Measurements from ENCODE around the gene NCOA1. TPM values are rescaled to one million over a fixed set of nuclear protein-coding genes. Genes with fewer than 3 reads are reported as not detected.
A peak's percentile ranks its signal among the peaks of the same experiment; 100 is the strongest.

The NCOA1 gene
- total and polyA plus RNA-seq, 2 donors (not counting 3 experiments of a cell fraction or from before 2014, with no cell fraction given) = 11.4 to 14.1 TPM

- DNase-seq (ENCODE audit: low read depth, low spot score) = no peak
- H2AFZ ChIP-seq (ENCODE audit: low read depth, low read length) = no peak overlapping the region
- ChIA-PET CTCF (interaction anchor here (1.0 to 1.7 kb wide), 3 partner anchors 14 to 116 kb away, joined by 3 to 5 read pairs (median 4); no protein-coding TSS in a partner anchor), POLR2A (no interaction called here)
- no peak overlapping the region for H3K4me3 ChIP-seq (replicated peaks in 1 of 3; ENCODE audit: insufficient read depth in 1 of 3, low read depth in 1 of 3, low read length in 3 of 3)
- no peaks in the 10 kb centered on the region for H4K20me1 ChIP-seq (replicated peaks; ENCODE audit: control insufficient read depth, extremely low read depth, insufficient read depth, low read length)
- no peak for FAIRE-seq
- H3K79me2 ChIP-seq (ENCODE audit: control insufficient read depth, insufficient read depth, low read length) = no peaks in the 10 kb centered on the region
- TF ChIP-seq JUN (IDR thresholded peaks at IDR 0.05; ENCODE audit: borderline replicate concordance, insufficient read depth, insufficient read length, low read depth) = no peak
- no peak for TF ChIP-seq GATA2 (IDR thresholded peaks at IDR 0.05; ENCODE audit: insufficient read depth, insufficient read length, low read depth, low read length)
- TF ChIP-seq POLR2AphosphoS5 (IDR thresholded peaks at IDR 0.05; ENCODE audit: insufficient read depth, low read depth, low read length) = no peak
- no peak overlapping the region for H3K27ac ChIP-seq (ENCODE audit: insufficient read depth, low read depth, low read length)
- dilution Hi-C loops (cut with MboI; ENCODE audit: extremely low pct_ligation_motif_present, low sequenced_read_pairs) (no loop called here), intact Hi-C loops (cut with micrococcal nuclease) (no loop called here)
- BruUV-seq (replicated peaks) = no TSS peak
- H3K9ac ChIP-seq (replicated peaks; ENCODE audit: extremely low read depth, insufficient read depth, low read length) = no peak overlapping the region
- H3K4me1 ChIP-seq (ENCODE audit: control insufficient read depth, extremely low read depth, insufficient read depth, low read length) = peaks cover 13% of the 10 kb centered on the region
- H3K9me3 ChIP-seq (replicated peaks; ENCODE audit: control insufficient read depth, insufficient read depth, low read length) = no peaks in the 10 kb centered on the region
- peaks cover 0 to 4% of the 10 kb centered on the region in 2 experiments for H3K36me3 ChIP-seq (ENCODE audit: control insufficient read depth in 2 of 2, extremely low read depth in 1 of 2, insufficient read depth in 2 of 2, low read length in 2 of 2)
- no peaks in the 10 kb centered on the region for H3K9me1 ChIP-seq (replicated peaks; ENCODE audit: control insufficient read depth, extremely low read depth, insufficient read depth, low read length)
- H3K27me3 ChIP-seq (ENCODE audit: control insufficient read depth in 2 of 2, insufficient read depth in 2 of 2, low read length in 2 of 2) = no peaks in the 10 kb centered on the region
- no peak overlapping the region for H3K4me2 ChIP-seq (ENCODE audit: insufficient read depth, low read length)
Observed at GRCh38 chr2:24707143-24707542, 216.1 kb downstream of the NCOA1 start.

- Histone ChIP-seq H3K27me3 (ENCODE audit: control insufficient read depth in 2 of 2, insufficient read depth in 2 of 2, low read length in 2 of 2) (no peaks in the 10 kb centered on the region), H3K9ac (replicated peaks; ENCODE audit: extremely low read depth, insufficient read depth, low read length) (no peak overlapping the region), H2AFZ (ENCODE audit: low read depth, low read length) (peak overlapping the region; percentile 23), H3K4me1 (ENCODE audit: control insufficient read depth, extremely low read depth, insufficient read depth, low read length) (no peaks in the 10 kb centered on the region), H4K20me1 (replicated peaks; ENCODE audit: control insufficient read depth, extremely low read depth, insufficient read depth, low read length) (no peaks in the 10 kb centered on the region), H3K4me3 (replicated peaks in 1 of 3; ENCODE audit: insufficient read depth in 1 of 3, low read depth in 1 of 3, low read length in 3 of 3) (no peak overlapping the region), H3K9me3 (replicated peaks; ENCODE audit: control insufficient read depth, insufficient read depth, low read length) (no peaks in the 10 kb centered on the region), H3K79me2 (ENCODE audit: control insufficient read depth, insufficient read depth, low read length) (no peaks in the 10 kb centered on the region), H3K36me3 (ENCODE audit: control insufficient read depth in 2 of 2, extremely low read depth in 1 of 2, insufficient read depth in 2 of 2, low read length in 2 of 2) (peaks cover 0 to 4% of the 10 kb centered on the region in 2 experiments), H3K9me1 (replicated peaks; ENCODE audit: control insufficient read depth, extremely low read depth, insufficient read depth, low read length) (no peaks in the 10 kb centered on the region), H3K4me2 (ENCODE audit: insufficient read depth, low read length) (no peak overlapping the region), H3K27ac (ENCODE audit: insufficient read depth, low read depth, low read length) (no peak overlapping the region)
- no peak for TF ChIP-seq EZH2 (IDR thresholded peaks at IDR 0.05; ENCODE audit: borderline replicate concordance, low read depth, low read length, severe bottlenecking)
- TF ChIP-seq GATA2 (IDR thresholded peaks at IDR 0.05; ENCODE audit: insufficient read depth, insufficient read length, low read depth, low read length) = no peak
- TF ChIP-seq MAX (IDR thresholded peaks at IDR 0.05; ENCODE audit: insufficient read depth, insufficient read length) = no peak
- peak; percentile 8 for TF ChIP-seq JUN (IDR thresholded peaks at IDR 0.05; ENCODE audit: borderline replicate concordance, insufficient read depth, insufficient read length, low read depth)
- TF ChIP-seq FOS (IDR thresholded peaks at IDR 0.05; ENCODE audit: borderline replicate concordance, insufficient read depth, low read length) = peak; percentile 36
- TF ChIP-seq MYC (IDR thresholded peaks at IDR 0.05; ENCODE audit: low read depth, low read length) = no peak
- TF ChIP-seq POLR2AphosphoS5 (IDR thresholded peaks at IDR 0.05; ENCODE audit: insufficient read depth, low read depth, low read length) = no peak
- no peak for TF ChIP-seq CTCF (IDR thresholded peaks at IDR 0.05; ENCODE audit: extremely low read depth in 1 of 2, insufficient read depth in 1 of 2, low read depth in 1 of 2, low read length in 2 of 2)
- no peak for TF ChIP-seq POLR2A (IDR thresholded peaks at IDR 0.05; ENCODE audit: low read depth, low read length)
- peak; percentile 12 for DNase-seq (ENCODE audit: low read depth, low spot score)
- intact Hi-C loops (cut with micrococcal nuclease) (no loop called here), dilution Hi-C loops (cut with MboI; ENCODE audit: extremely low pct_ligation_motif_present, low sequenced_read_pairs) (no loop called here)
- no TSS peak for BruUV-seq (replicated peaks)
- peak; percentile 8 for FAIRE-seq
- ChIA-PET CTCF (no interaction called here), POLR2A (no interaction called here)
Observed at GRCh38 chr2:24708537-24709152, 217.6 kb downstream of the NCOA1 start.

All from endothelial cell of umbilical vein (primary cell).